Endothelial cell (in vitro differentiated cells): ENCODE results near the gene RPL15. TPM values are rescaled to one million over a fixed set of nuclear protein-coding genes. Genes with fewer than 3 reads are reported as not detected.
"Not testable (repeated sequence)": the region's sequence is repeated elsewhere in the genome, so short reads cannot be mapped to it uniquely, and the experiment has no call there.

Experiments used
- DNase-seq: peaks from one replicate; pipeline ENCODE4 v3.0.0; 2021; ENCODE audit warnings: low spot score
- H3K27ac Mint-ChIP-seq: one replicate; pipeline ENCODE4 v1.8.0; 2021; ENCODE audit warnings: mixed read lengths, inconsistent platforms; ENCODE audit not compliant: unreplicated experiment
- H3K27me3 Mint-ChIP-seq: one replicate; pipeline ENCODE4 v1.8.0; 2021; ENCODE audit warnings: mild to moderate bottlenecking, moderate library complexity, mixed read lengths, inconsistent platforms; ENCODE audit not compliant: unreplicated experiment
- H3K36me3 Mint-ChIP-seq: one replicate; pipeline ENCODE4 v1.8.0; 2021; ENCODE audit warnings: mild to moderate bottlenecking, low read depth, mixed read lengths, inconsistent platforms; ENCODE audit not compliant: unreplicated experiment
- H3K4me1 Mint-ChIP-seq: one replicate; pipeline ENCODE4 v1.8.0; 2021; ENCODE audit warnings: mild to moderate bottlenecking, mixed read lengths, inconsistent platforms; ENCODE audit not compliant: unreplicated experiment
- H3K4me3 Mint-ChIP-seq: one replicate; pipeline ENCODE4 v1.8.0; 2021; ENCODE audit warnings: mild to moderate bottlenecking, mixed read lengths, inconsistent platforms; ENCODE audit not compliant: unreplicated experiment
- H3K9me3 Mint-ChIP-seq: one replicate; pipeline ENCODE4 v1.8.0; 2021; ENCODE audit warnings: mixed read lengths, inconsistent platforms; ENCODE audit not compliant: unreplicated experiment
- CTCF ChIP-seq: fragments of 200-600 bp; sonication (generic); IDR thresholded peaks from one replicate; pipeline ENCODE4 v1.5.0; 2021; ENCODE audit warnings: antibody characterized with exemption; ENCODE audit not compliant: unreplicated experiment
- total RNA-seq: library from RNA; stranded (reverse); fragmentation: NEBNext Ultra II Directional; extraction: Animal tissue kit (Norgen Biotek cat#: 25700); gene quantifications from one replicate; pipeline ENCODE4 v1.2.1, GENCODE V29; 2021; ENCODE audit not compliant: unreplicated experiment

RPL15 gene
- total RNA-seq, 1 donor from 2014 or later: 2,853 TPM

DNA sequence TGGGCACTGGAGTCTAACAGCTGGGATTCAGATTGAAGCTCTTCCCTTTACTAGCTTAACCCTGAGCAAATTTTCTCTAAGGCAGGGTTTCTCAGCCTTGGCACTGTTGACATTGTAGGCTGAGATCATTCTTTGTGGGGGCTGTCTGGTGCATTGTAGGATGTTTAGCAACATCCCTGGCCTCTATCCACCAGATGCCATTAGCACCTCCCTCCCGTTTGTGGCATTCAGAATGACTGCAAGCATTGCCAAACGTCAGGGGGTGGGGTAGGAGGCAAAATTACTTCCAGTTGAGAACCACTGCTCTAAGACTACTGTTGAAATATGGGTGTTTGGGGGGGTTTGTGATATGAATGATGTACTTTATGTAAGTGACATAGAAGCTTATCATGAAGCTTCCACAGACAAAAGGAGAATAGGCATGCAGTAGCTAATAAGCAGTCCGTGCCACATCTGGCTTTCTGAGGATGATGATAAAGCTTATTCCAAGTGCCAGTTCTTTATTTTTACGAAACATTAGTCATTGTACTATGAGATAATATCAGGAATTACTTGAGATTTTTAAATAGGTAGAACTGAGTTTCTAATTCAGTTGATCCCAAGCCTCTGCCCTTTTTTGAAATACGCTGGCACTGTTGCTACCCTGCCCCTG is 39.5 kb upstream of the RPL15 start:
- peak overlapping the region; percentile 28 for H3K4me3 Mint-ChIP-seq
- peaks cover 20% of the 10 kb centered on the region for H3K36me3 Mint-ChIP-seq
- no peaks in the 10 kb centered on the region for H3K9me3 Mint-ChIP-seq
- H3K27ac Mint-ChIP-seq: no peak overlapping the region
- no peak for TF ChIP-seq CTCF
- DNase-seq: no peak
- peaks cover 3% of the 10 kb centered on the region for H3K27me3 Mint-ChIP-seq
- peaks cover 35% of the 10 kb centered on the region for H3K4me1 Mint-ChIP-seq

- peaks cover 35% of the 10 kb centered on the region for H3K4me1 Mint-ChIP-seq
- no peak overlapping the region for H3K27ac Mint-ChIP-seq
- peaks cover 20% of the 10 kb centered on the region for H3K36me3 Mint-ChIP-seq
Measured at GRCh38 chr3:23879485-23879884, 37.4 kb upstream of the RPL15 start.

DNA sequence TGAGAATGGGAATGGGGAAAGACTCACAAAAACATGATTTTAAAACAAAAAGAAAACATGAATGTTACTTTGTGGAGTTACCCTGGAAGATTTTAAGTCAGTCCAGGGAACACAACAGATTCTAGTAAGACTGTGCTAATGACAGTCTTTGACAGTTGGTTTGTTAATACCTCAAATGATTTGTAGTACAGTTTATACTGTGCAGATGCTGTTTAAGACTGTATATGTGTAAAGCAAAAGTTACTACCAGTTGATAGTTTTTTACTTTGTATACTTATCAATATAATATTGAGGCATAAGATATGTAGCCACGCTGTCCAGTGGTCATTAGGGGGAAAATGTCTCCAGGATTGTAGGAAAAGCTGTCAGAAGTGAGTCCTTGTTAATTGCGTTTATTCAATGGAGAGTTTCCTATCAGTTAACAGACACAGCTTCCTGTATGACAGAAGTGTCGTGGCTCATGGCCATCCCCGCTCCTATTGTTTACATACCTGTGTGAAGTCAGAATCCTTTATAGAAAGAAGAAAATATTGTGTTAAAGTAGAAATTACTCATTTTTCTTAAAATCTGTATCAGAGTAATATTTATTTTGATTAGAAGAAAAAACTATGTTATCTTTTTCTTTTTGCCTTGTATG is 36.1 kb upstream of the RPL15 start:
- H3K4me3 Mint-ChIP-seq: no peak overlapping the region
- TF ChIP-seq CTCF: no peak
- DNase-seq: no peak
- peaks cover 3% of the 10 kb centered on the region for H3K27me3 Mint-ChIP-seq
- peaks cover 20% of the 10 kb centered on the region for H3K36me3 Mint-ChIP-seq
- peak overlapping the region; percentile 86 for H3K27ac Mint-ChIP-seq
- peaks cover 21% of the 10 kb centered on the region for H3K4me1 Mint-ChIP-seq
- H3K9me3 Mint-ChIP-seq: no peaks in the 10 kb centered on the region

More at GRCh38 chr3:23879485-23879884, 37.4 kb upstream of the RPL15 start:
- no peak overlapping the region for H3K4me3 Mint-ChIP-seq
- no peaks in the 10 kb centered on the region for H3K9me3 Mint-ChIP-seq
- no peak for TF ChIP-seq CTCF
- DNase-seq: no peak
- H3K27me3 Mint-ChIP-seq: peaks cover 3% of the 10 kb centered on the region

DNA sequence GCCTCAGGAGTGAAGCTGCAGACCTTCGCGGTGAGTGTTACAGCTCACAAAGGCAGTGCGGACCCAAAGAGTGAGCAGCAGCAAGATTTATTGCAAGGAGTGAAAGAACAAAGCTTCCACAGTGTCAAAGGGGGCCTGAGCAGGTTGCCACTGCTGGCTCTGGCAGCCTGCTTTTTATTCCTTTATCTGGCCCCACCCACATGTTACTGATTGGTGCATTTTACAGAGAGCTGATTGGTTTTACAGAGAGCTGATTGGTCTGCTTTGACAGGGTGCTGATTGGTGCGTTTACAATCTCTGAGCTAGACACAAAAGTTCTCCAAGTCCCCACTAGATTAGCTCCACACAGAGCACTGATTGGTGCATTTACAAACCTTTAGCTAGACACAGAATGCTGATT is 34.9 kb upstream of the RPL15 start:
- H3K4me1 Mint-ChIP-seq: peaks cover 14% of the 10 kb centered on the region
- not testable (repeated sequence) for DNase-seq, H3K27me3 Mint-ChIP-seq, H3K9me3 Mint-ChIP-seq, H3K27ac Mint-ChIP-seq
- H3K36me3 Mint-ChIP-seq: peaks cover 20% of the 10 kb centered on the region
- H3K4me3 Mint-ChIP-seq: peak overlapping the region; percentile 56

GRCh38 chr3:23882487-23882918 is 34.4 kb upstream of the RPL15 start:
- peaks cover 20% of the 10 kb centered on the region for H3K36me3 Mint-ChIP-seq

More at GRCh38 chr3:23882487-23882918, 34.4 kb upstream of the RPL15 start:
- Mint-ChIP-seq H3K9me3 (no peaks in the 10 kb centered on the region), H3K27ac (no peak overlapping the region), H3K27me3 (peaks cover 5% of the 10 kb centered on the region), H3K4me3 (no peak overlapping the region), H3K4me1 (peaks cover 14% of the 10 kb centered on the region)
- no peak for DNase-seq
- TF ChIP-seq CTCF: no peak
